GM18517 (cell line): ENCODE data around the gene ZDHHC11.
"Not testable (repeated sequence)": the region's sequence is repeated elsewhere in the genome, so short reads cannot be mapped to it uniquely, and the experiment has no call there.

Experiments used
- ATAC-seq: cut with Tn5 transposase; IDR thresholded peaks from one replicate; pipeline ENCODE4 v1.9.1; 2021; ENCODE audit warnings: mild to moderate bottlenecking, moderate library complexity; ENCODE audit not compliant: unreplicated experiment

ZDHHC11 gene

GRCh38 chr5:860506-861150, 9.8 kb upstream of the ZDHHC11 start:
- ATAC-seq, result no peak

- no peak for ATAC-seq
Measured at GRCh38 chr5:859798-860296, 9.1 kb upstream of the ZDHHC11 start.

- ATAC-seq, result no peak
Measured at GRCh38 chr5:859391-859790, 8.6 kb upstream of the ZDHHC11 start.

GRCh38 chr5:858726-859125, 7.9 kb upstream of the ZDHHC11 start:
- ATAC-seq, result no peak

- no peak for ATAC-seq
Measured at GRCh38 chr5:856531-857425, 6.0 kb upstream of the ZDHHC11 start.

GRCh38 chr5:855771-856530, 5.2 kb upstream of the ZDHHC11 start:
- ATAC-seq, result no peak

GRCh38 chr5:854966-855743, 4.4 kb upstream of the ZDHHC11 start:
- no peak for ATAC-seq

- no peak for ATAC-seq
Measured at GRCh38 chr5:854217-854616, 3.4 kb upstream of the ZDHHC11 start.

- not testable (repeated sequence) for ATAC-seq
Measured at GRCh38 chr5:853416-854090, 2.8 kb upstream of the ZDHHC11 start.

- ATAC-seq, result no peak
Measured at GRCh38 chr5:852431-853401, 1.9 kb upstream of the ZDHHC11 start.

- no peak for ATAC-seq
Measured at GRCh38 chr5:852018-852417, 1.2 kb upstream of the ZDHHC11 start.

- no peak for ATAC-seq
Measured at GRCh38 chr5:851553-851952, 767 bp upstream of the ZDHHC11 start.

GRCh38 chr5:851076-851475, 290 bp upstream of the ZDHHC11 start:
- no peak for ATAC-seq

GRCh38 chr5:849651-850301, 1.0 kb downstream of the ZDHHC11 start:
- no peak for ATAC-seq

- ATAC-seq, result no peak
Measured at GRCh38 chr5:848671-849111, 2.1 kb downstream of the ZDHHC11 start.

GRCh38 chr5:847736-848135, 3.0 kb downstream of the ZDHHC11 start:
- ATAC-seq, result not testable (repeated sequence)

- not testable (repeated sequence) for ATAC-seq
Measured at GRCh38 chr5:847212-847611, 3.6 kb downstream of the ZDHHC11 start.

GRCh38 chr5:846602-847091, 4.1 kb downstream of the ZDHHC11 start:
- peak; percentile 64 for ATAC-seq
